HepG2 (cell line): ENCODE data around the gene SEPTIN2. TPM values are rescaled to one million over a fixed set of nuclear protein-coding genes. Genes with fewer than 3 reads are reported as not detected.

Experiments used
- DNMT1 ChIP-seq: sonication (generic); formaldehyde crosslinking; IDR thresholded peaks from 2 replicates; pipeline ENCODE4 v1.5.1; 2020; ENCODE audit warnings: mild to moderate bottlenecking, missing genetic modification reagents
- DNMT3B ChIP-seq: conservative IDR thresholded peaks from 2 replicates; pipeline ENCODE4 v1.6.1; 2016; ENCODE audit warnings: missing biosample characterization, control low read depth
- GABPA ChIP-seq, 2 experiments: IDR thresholded peaks; 2 replicates each; pipeline ENCODE4 v1.6.1; 2011 to 2016; ENCODE audit warnings: low read depth in 2 of 2, low read length in 1 of 2, missing biosample characterization in 1 of 2, missing genetic modification characterization in 1 of 2
- MIXL1 ChIP-seq: IDR thresholded peaks from 2 replicates; pipeline ENCODE4 v1.6.1; 2016
- SAFB2 ChIP-seq: sonication (generic); formaldehyde crosslinking; IDR thresholded peaks from 2 replicates; pipeline ENCODE4 v1.5.1; 2020; ENCODE audit warnings: missing genetic modification reagents, low read depth, mild to moderate bottlenecking, borderline replicate concordance
- SNAI1 ChIP-seq: sonication (generic); formaldehyde crosslinking; IDR thresholded peaks from 2 replicates; pipeline ENCODE4 v1.5.0; 2020; ENCODE audit warnings: mild to moderate bottlenecking, missing genetic modification reagents, borderline replicate concordance
- TBX2 ChIP-seq: sonication (generic); formaldehyde crosslinking; IDR thresholded peaks from 2 replicates; pipeline ENCODE4 v1.5.0; 2020; ENCODE audit warnings: missing genetic modification reagents, mild to moderate bottlenecking, borderline replicate concordance
- ZMAT3 ChIP-seq: sonication (generic); formaldehyde crosslinking; conservative IDR thresholded peaks from 2 replicates; pipeline ENCODE4 v1.7.0; 2021; ENCODE audit warnings: missing genetic modification reagents
- polyA plus RNA-seq, 8 experiments: library from polyadenylated mRNA; depleted of rRNA in 3 of 8; stranded (reverse) in 7 of 8; unstranded in 1 of 8; fragments of >200 nt; fragmentation: Illumina TruSeq in 4 of 8; extraction: Trizol in 4 of 8; gene quantifications; 2 replicates each; pipeline versions ENCODE4 v1.2.1 to v1.2.3, GENCODE V29; 2011 to 2016; ENCODE audit warnings: low read depth in 4 of 8, missing spikeins in 1 of 8, mixed read lengths in 1 of 8; ENCODE audit not compliant: insufficient read depth in 1 of 8
- total RNA-seq, 5 experiments: library from RNA; depleted of rRNA; stranded (reverse); fragments of >200 nt; fragmentation: Illumina TruSeq; extraction: Trizol; gene quantifications; 2 replicates each; pipeline ENCODE4 v1.2.3, GENCODE V29; 2016; ENCODE audit warnings: low read depth in 1 of 5
- TF ChIP-seq, protein P1 (sequence below), 2 experiments: sonication (generic) in 1 of 2; formaldehyde crosslinking in 1 of 2; IDR thresholded peaks; 2 replicates each; pipeline versions ENCODE4 v1.6.1 to v1.9.0; 2014 to 2022; ENCODE audit warnings: antibody characterized with exemption in 1 of 2, borderline replicate concordance in 1 of 2, inconsistent platforms in 1 of 2, low read depth in 1 of 2, missing genetic modification reagents in 1 of 2
- TF ChIP-seq, protein P2 (sequence below): sonication (generic); formaldehyde crosslinking; conservative IDR thresholded peaks from 2 replicates; pipeline ENCODE4 v1.8.0; 2022; ENCODE audit warnings: low read depth, missing genetic modification reagents
- TF ChIP-seq, protein P3 (sequence below): sonication (generic); formaldehyde crosslinking; IDR thresholded peaks from 2 replicates; pipeline ENCODE4 v1.5.0; 2020; ENCODE audit warnings: missing genetic modification reagents, mild to moderate bottlenecking, borderline replicate concordance
- TF ChIP-seq, protein P4 (sequence below): sonication (generic); formaldehyde crosslinking; IDR thresholded peaks from 2 replicates; pipeline ENCODE4 v1.9.0; 2021; ENCODE audit warnings: missing genetic modification reagents, borderline replicate concordance

The SEPTIN2 gene
- total and polyA plus RNA-seq, 2 of the 13 experiments (the other 11 are each of a cell fraction or from before 2014, with no cell fraction given): 493 to 733 TPM

DNA sequence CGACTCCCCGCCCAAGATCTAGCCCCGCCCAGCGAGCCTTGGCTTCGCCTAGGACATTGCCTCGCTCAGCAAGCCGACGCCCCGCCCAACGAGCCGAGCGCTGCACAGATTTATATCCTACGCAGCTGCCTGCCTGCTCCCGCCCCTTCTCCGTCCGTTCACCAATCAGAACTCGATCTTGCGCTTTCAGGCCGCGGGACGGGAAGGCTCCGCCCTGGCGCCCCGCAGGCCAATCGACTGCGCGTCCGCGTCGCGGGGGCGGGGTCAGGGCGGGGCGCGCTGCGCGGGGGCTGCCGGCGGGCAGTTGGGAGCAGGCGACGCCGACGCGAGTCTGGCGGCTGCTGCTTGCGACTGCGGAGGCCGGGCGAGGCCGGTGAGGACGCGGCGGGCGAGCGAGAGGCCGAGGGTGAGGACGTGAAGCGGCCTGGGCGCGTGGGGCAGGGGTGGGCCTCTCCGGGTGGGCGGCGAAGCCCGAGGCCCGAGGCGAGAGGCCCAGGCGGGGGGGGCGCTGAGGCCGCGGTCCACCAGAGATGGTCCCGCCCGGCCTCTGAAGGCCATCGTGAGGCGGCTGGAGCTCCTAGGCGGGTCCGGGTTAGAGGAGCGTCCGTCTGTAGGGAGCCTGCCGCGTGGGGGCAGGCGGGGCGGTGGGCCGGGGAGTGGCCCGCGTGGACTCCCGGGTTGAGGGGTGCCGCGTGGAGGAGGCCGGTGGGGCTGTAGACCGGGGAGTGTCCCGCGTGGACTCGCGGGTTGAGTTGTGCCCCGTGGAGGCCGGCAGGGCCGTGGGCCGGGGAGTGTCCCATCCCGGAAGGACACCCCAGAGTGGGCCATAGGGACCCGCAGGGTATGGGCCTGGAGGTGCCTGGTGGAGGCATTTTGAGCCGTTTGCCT, 40.5 kb downstream of the SEPTIN2 start, which contains the start of gene FARP2 (continued):
- TF ChIP-seq, protein P1, sequence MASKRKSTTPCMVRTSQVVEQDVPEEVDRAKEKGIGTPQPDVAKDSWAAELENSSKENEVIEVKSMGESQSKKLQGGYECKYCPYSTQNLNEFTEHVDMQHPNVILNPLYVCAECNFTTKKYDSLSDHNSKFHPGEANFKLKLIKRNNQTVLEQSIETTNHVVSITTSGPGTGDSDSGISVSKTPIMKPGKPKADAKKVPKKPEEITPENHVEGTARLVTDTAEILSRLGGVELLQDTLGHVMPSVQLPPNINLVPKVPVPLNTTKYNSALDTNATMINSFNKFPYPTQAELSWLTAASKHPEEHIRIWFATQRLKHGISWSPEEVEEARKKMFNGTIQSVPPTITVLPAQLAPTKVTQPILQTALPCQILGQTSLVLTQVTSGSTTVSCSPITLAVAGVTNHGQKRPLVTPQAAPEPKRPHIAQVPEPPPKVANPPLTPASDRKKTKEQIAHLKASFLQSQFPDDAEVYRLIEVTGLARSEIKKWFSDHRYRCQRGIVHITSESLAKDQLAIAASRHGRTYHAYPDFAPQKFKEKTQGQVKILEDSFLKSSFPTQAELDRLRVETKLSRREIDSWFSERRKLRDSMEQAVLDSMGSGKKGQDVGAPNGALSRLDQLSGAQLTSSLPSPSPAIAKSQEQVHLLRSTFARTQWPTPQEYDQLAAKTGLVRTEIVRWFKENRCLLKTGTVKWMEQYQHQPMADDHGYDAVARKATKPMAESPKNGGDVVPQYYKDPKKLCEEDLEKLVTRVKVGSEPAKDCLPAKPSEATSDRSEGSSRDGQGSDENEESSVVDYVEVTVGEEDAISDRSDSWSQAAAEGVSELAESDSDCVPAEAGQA (IDR thresholded peaks at IDR 0.05; ENCODE audit: low read depth): no peak
- TF ChIP-seq, protein P1 (CRISPR knock-in tag; IDR thresholded peaks at IDR 0.05; ENCODE audit: borderline replicate concordance): 0 out of 2 replicates have a peak, but pooled peaks have one; percentile 42
- TF ChIP-seq ZMAT3 (CRISPR knock-in tag): peak; percentile 71; the same call in 1 of the 2 replicates
- TF ChIP-seq DNMT1 (CRISPR knock-in tag): peak; percentile 77; the same call in 1 of the 2 replicates
- 0 out of 2 replicates have a peak, but pooled peaks have one; percentile 16 for TF ChIP-seq MIXL1 (CRISPR knock-in tag)
- TF ChIP-seq, protein P2, sequence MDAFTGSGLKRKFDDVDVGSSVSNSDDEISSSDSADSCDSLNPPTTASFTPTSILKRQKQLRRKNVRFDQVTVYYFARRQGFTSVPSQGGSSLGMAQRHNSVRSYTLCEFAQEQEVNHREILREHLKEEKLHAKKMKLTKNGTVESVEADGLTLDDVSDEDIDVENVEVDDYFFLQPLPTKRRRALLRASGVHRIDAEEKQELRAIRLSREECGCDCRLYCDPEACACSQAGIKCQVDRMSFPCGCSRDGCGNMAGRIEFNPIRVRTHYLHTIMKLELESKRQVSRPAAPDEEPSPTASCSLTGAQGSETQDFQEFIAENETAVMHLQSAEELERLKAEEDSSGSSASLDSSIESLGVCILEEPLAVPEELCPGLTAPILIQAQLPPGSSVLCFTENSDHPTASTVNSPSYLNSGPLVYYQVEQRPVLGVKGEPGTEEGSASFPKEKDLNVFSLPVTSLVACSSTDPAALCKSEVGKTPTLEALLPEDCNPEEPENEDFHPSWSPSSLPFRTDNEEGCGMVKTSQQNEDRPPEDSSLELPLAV (CRISPR knock-in tag): no peak
- no peak for TF ChIP-seq SNAI1
- TF ChIP-seq, protein P3, sequence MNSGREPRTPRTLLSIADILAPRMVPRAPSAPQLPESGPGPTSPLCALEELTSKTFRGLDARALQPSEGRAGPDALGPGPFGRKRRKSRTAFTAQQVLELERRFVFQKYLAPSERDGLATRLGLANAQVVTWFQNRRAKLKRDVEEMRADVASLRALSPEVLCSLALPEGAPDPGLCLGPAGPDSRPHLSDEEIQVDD (CRISPR knock-in tag): peak; percentile 47; the same call in 1 of the 2 replicates
- TF ChIP-seq GABPA (IDR thresholded peaks at IDR 0.05; ENCODE audit: low read depth, low read length): no peak
- TF ChIP-seq GABPA (CRISPR knock-in tag; IDR thresholded peaks at IDR 0.05; ENCODE audit: low read depth): no peak
- 0 out of 2 replicates have a peak, but pooled peaks have one; percentile 39 for TF ChIP-seq SAFB2 (CRISPR knock-in tag)
- TF ChIP-seq, protein P4, sequence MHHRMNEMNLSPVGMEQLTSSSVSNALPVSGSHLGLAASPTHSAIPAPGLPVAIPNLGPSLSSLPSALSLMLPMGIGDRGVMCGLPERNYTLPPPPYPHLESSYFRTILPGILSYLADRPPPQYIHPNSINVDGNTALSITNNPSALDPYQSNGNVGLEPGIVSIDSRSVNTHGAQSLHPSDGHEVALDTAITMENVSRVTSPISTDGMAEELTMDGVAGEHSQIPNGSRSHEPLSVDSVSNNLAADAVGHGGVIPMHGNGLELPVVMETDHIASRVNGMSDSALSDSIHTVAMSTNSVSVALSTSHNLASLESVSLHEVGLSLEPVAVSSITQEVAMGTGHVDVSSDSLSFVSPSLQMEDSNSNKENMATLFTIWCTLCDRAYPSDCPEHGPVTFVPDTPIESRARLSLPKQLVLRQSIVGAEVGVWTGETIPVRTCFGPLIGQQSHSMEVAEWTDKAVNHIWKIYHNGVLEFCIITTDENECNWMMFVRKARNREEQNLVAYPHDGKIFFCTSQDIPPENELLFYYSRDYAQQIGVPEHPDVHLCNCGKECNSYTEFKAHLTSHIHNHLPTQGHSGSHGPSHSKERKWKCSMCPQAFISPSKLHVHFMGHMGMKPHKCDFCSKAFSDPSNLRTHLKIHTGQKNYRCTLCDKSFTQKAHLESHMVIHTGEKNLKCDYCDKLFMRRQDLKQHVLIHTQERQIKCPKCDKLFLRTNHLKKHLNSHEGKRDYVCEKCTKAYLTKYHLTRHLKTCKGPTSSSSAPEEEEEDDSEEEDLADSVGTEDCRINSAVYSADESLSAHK (CRISPR knock-in tag): no peak
- TF ChIP-seq DNMT3B: no peak; the same call in 1 of the 2 replicates
- TF ChIP-seq TBX2 (CRISPR knock-in tag): peak; percentile 57; the same call in 1 of the 2 replicates
